Left renal cortex interstitium (tissue), 4 donors: ENCODE measurements around the gene PAPSS2. TPM values are rescaled to one million over a fixed set of nuclear protein-coding genes. Genes with fewer than 3 reads are reported as not detected.
A peak's percentile ranks its signal among the peaks of the same experiment; 100 is the strongest.
"Not testable (repeated sequence)": the region's sequence is repeated elsewhere in the genome, so short reads cannot be mapped to it uniquely, and the experiment has no call there.

Source experiments
- DNase-seq, 4 donors: peaks; one replicate each; pipeline ENCODE4 v3.0.0-alpha.2; 2013; ENCODE audit warnings: low read depth in 4 of 4, low spot score in 2 of 4, missing footprints in 1 of 4
- polyA plus RNA-seq, 4 donors: library from polyadenylated mRNA; unstranded; fragments of 120-200 nt; gene quantifications; one replicate each; pipeline ENCODE4 v1.2.1, GENCODE V29; 2013; ENCODE audit not compliant: insufficient read length in 4 of 4

The PAPSS2 gene
- polyA plus RNA-seq, 4 donors, result 35.3 to 51.3 (median 45.4) TPM

GRCh38 chr10:87642486-87642885 is 17.2 kb upstream of the PAPSS2 start:
- DNase-seq, result no peak

GRCh38 chr10:87642988-87643387 is 16.7 kb upstream of the PAPSS2 start:
- no peak for DNase-seq

GRCh38 chr10:87643920-87644319 is 15.8 kb upstream of the PAPSS2 start:
- no peak for DNase-seq

GRCh38 chr10:87644500-87644899 is 15.2 kb upstream of the PAPSS2 start:
- DNase-seq, result not testable (repeated sequence)

- DNase-seq, result no peak
Measured at GRCh38 chr10:87646192-87646909, 13.3 kb upstream of the PAPSS2 start.

GRCh38 chr10:87646935-87647334 is 12.7 kb upstream of the PAPSS2 start:
- no peak for DNase-seq

GRCh38 chr10:87650838-87651589 is 8.7 kb upstream of the PAPSS2 start:
- no peak for DNase-seq

GRCh38 chr10:87651801-87652200 is 7.9 kb upstream of the PAPSS2 start:
- no peak for DNase-seq

- no peak for DNase-seq
Measured at GRCh38 chr10:87652261-87652660, 7.4 kb upstream of the PAPSS2 start.

- no peak for DNase-seq
Measured at GRCh38 chr10:87654212-87654611, 5.5 kb upstream of the PAPSS2 start.

- peak in 2 of 4 donors; percentile 35 to 54 for DNase-seq
Measured at GRCh38 chr10:87656431-87657072, 3.1 kb upstream of the PAPSS2 start.

- no peak for DNase-seq
Measured at GRCh38 chr10:87657371-87657770, 2.3 kb upstream of the PAPSS2 start.

GRCh38 chr10:87658321-87658795 is 1.3 kb upstream of the PAPSS2 start:
- DNase-seq, result no peak

GRCh38 chr10:87658858-87659555 is 671 bp upstream of the PAPSS2 start:
- no peak for DNase-seq

GRCh38 chr10:87660484-87661133 is 931 bp downstream of the PAPSS2 start:
- no peak for DNase-seq

- no peak for DNase-seq
Measured at GRCh38 chr10:87661861-87662785, 2.4 kb downstream of the PAPSS2 start.

GRCh38 chr10:87664276-87664701 is 4.6 kb downstream of the PAPSS2 start:
- DNase-seq, result no peak

GRCh38 chr10:87667493-87667892 is 7.8 kb downstream of the PAPSS2 start:
- no peak for DNase-seq
